Osteoblast (primary cell): ENCODE data around the gene IL4R. TPM values are rescaled to one million over a fixed set of nuclear protein-coding genes. Genes with fewer than 3 reads are reported as not detected.

Experiments
- DNase-seq: peaks from one replicate; pipeline ENCODE4 v3.0.0; 2011; ENCODE audit warnings: low spot score, mixed read lengths; ENCODE audit not compliant: insufficient read length; ENCODE audit errors: missing footprints
- H2AFZ ChIP-seq: 2 replicates; pipeline ENCODE4 v1.6.0; 2011; ENCODE audit warnings: mild to moderate bottlenecking, low read length
- H3K27ac ChIP-seq: 2 replicates; pipeline ENCODE4 v1.5.1; 2011; ENCODE audit warnings: mild to moderate bottlenecking, low read depth, low read length, moderate library complexity
- H3K27me3 ChIP-seq: 2 replicates; pipeline ENCODE4 v1.6.0; 2012; ENCODE audit warnings: mild to moderate bottlenecking, control low read depth, inconsistent platforms, low read length, moderate library complexity; ENCODE audit not compliant: insufficient read depth
- H3K36me3 ChIP-seq: 2 replicates; pipeline ENCODE4 v1.5.1; 2011; ENCODE audit warnings: mild to moderate bottlenecking, low read length, control low read depth, moderate library complexity; ENCODE audit not compliant: insufficient read depth
- H3K4me1 ChIP-seq: 2 replicates; pipeline ENCODE4 v1.5.1; 2011; ENCODE audit warnings: mild to moderate bottlenecking, low read length, control low read depth, moderate library complexity; ENCODE audit not compliant: insufficient read depth
- H3K4me2 ChIP-seq: 2 replicates; pipeline ENCODE4 v1.6.0; 2011; ENCODE audit warnings: mild to moderate bottlenecking, low read length; ENCODE audit not compliant: insufficient read depth
- H3K4me3 ChIP-seq: fragments of 200-600 bp; sonication (generic); 3 replicates; pipeline ENCODE4 v1.5.1; 2012; ENCODE audit warnings: mild to moderate bottlenecking, low read length, inconsistent platforms; ENCODE audit not compliant: insufficient read depth
- H3K79me2 ChIP-seq: 2 replicates; pipeline ENCODE4 v1.6.0; 2012; ENCODE audit warnings: mild to moderate bottlenecking, low read length, control low read depth, inconsistent platforms; ENCODE audit not compliant: insufficient read depth
- H3K9me3 ChIP-seq: 2 replicates; pipeline ENCODE4 v1.5.1; 2011; ENCODE audit warnings: low read depth, low read length, control low read depth
- H4K20me1 ChIP-seq: 2 replicates; pipeline ENCODE4 v1.6.0; 2012; ENCODE audit warnings: mild to moderate bottlenecking, low read length, control low read depth; ENCODE audit not compliant: insufficient read depth
- CTCF ChIP-seq: IDR thresholded peaks from 2 replicates; pipeline ENCODE4 v1.5.1; 2011; ENCODE audit warnings: mild to moderate bottlenecking, low read depth, low read length, moderate library complexity; ENCODE audit errors: extremely low read depth
- total RNA-seq: library from RNA; depleted of rRNA; stranded (reverse); fragments of >200 nt; gene quantifications from 2 replicates; pipeline ENCODE4 v1.2.3, GENCODE V29; 2012

IL4R gene
- total RNA-seq, 1 donor = 32.9 TPM

GRCh38 chr16:27345201-27345600 lies 31.4 kb downstream of the IL4R start:
- Histone ChIP-seq H3K79me2 (peaks cover 10% of the 10 kb centered on the region), H2AFZ (no peak overlapping the region), H3K27ac (no peak overlapping the region), H3K27me3 (no peaks in the 10 kb centered on the region), H4K20me1 (no peaks in the 10 kb centered on the region), H3K9me3 (no peaks in the 10 kb centered on the region), H3K36me3 (peaks cover 74% of the 10 kb centered on the region), H3K4me2 (no peak overlapping the region), H3K4me1 (no peaks in the 10 kb centered on the region), H3K4me3 (no peak overlapping the region)
- no peak for TF ChIP-seq CTCF
- DNase-seq = no peak

- TF ChIP-seq CTCF = no peak
- Histone ChIP-seq H3K36me3 (peaks cover 70% of the 10 kb centered on the region), H3K27ac (no peak overlapping the region), H3K9me3 (no peaks in the 10 kb centered on the region), H3K4me2 (no peak overlapping the region), H3K4me3 (no peak overlapping the region), H3K27me3 (no peaks in the 10 kb centered on the region), H4K20me1 (no peaks in the 10 kb centered on the region), H3K79me2 (peaks cover 2% of the 10 kb centered on the region), H3K4me1 (no peaks in the 10 kb centered on the region), H2AFZ (no peak overlapping the region)
- DNase-seq = no peak
Observed at GRCh38 chr16:27346819-27347218, 33.0 kb downstream of the IL4R start.

- Histone ChIP-seq H3K27me3 (no peaks in the 10 kb centered on the region), H3K27ac (no peak overlapping the region), H3K4me3 (no peak overlapping the region), H2AFZ (no peak overlapping the region), H3K4me1 (no peaks in the 10 kb centered on the region), H3K36me3 (peaks cover 70% of the 10 kb centered on the region), H3K4me2 (no peak overlapping the region), H3K9me3 (no peaks in the 10 kb centered on the region), H4K20me1 (no peaks in the 10 kb centered on the region), H3K79me2 (no peaks in the 10 kb centered on the region)
- DNase-seq = no peak
- no peak for TF ChIP-seq CTCF
Observed at GRCh38 chr16:27347930-27348685, 34.3 kb downstream of the IL4R start.

- H3K27ac ChIP-seq = no peak overlapping the region
- H4K20me1 ChIP-seq = no peaks in the 10 kb centered on the region
- no peak for DNase-seq
- H3K79me2 ChIP-seq = no peaks in the 10 kb centered on the region
- no peaks in the 10 kb centered on the region for H3K9me3 ChIP-seq
- no peak overlapping the region for H3K4me3 ChIP-seq
- H3K36me3 ChIP-seq = peaks cover 79% of the 10 kb centered on the region
- no peak overlapping the region for H3K4me2 ChIP-seq
- H3K4me1 ChIP-seq = no peaks in the 10 kb centered on the region
- H2AFZ ChIP-seq = no peak overlapping the region
- no peak for TF ChIP-seq CTCF
- no peaks in the 10 kb centered on the region for H3K27me3 ChIP-seq
Observed at GRCh38 chr16:27349276-27349675, 35.5 kb downstream of the IL4R start.
